HL-60/S4 treated with phorbol 12-myristate 13-acetate at 8.2 ng/mL for 4 days and 3 days (cell line): ENCODE measurements around the gene ALS2CL.

Experiments
- in situ Hi-C: fragments of 300-500 bp; cut with MboI; formaldehyde crosslinking; loops from 2 replicates; pipeline ENCODE4 v1.15.0; 2022; ENCODE audit warnings: low sequenced_read_pairs

ALS2CL gene

DNA sequence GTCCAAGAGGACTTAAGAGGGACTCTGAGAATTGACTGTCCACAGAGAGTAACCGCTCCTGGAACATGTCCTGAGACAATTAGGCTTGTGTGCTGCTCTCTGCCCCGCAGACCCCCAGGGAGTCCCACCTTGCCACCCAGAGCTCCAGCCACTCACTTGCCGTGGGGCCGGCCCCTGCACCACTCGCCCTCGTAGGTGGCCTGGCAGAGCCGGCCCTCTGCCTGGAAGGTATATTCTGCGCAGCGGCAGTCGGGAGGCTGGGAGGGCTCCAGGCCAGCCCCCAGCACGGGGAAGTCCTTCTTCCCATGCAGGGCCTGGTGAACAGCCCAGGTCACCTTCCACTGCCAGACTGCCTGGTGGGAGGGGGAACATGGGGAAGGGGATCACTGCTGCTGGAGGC is 10.5 kb downstream of the ALS2CL start:
- in situ Hi-C loops = no loop called here

DNA sequence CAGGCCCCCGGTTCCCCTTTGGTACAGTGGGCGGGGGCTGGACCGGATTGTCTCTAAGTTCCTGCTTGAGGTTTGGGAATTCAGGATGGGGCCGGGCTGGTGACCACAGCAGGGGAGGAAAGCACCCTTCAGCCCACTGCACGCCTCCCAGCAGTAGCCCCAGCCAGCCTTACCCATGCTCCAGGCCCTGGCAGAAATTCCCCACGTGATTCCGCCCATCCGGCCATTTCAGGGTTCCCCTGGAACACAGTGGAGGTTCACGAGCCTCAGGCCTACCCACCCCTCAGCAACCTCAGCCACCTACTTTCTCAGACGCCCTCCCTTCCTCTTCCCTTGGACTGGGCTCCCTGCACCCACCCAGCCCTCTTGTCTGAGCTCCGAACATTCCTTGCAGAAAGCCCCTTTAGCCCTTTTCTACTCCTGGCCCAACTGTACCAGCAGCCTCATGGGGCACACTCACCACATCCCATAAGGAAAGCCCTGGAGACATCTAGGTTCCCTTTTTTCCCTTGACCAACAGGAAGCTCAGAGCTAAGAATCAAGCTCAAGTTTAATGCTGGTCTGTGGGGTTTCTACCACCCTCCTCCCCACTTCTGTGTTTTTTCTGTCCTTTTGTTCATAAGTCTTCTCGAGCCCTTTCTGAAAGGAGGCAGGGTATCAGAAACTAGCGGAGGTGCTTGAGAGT is 11.5 kb downstream of the ALS2CL start:
- in situ Hi-C loops = no loop called here

DNA sequence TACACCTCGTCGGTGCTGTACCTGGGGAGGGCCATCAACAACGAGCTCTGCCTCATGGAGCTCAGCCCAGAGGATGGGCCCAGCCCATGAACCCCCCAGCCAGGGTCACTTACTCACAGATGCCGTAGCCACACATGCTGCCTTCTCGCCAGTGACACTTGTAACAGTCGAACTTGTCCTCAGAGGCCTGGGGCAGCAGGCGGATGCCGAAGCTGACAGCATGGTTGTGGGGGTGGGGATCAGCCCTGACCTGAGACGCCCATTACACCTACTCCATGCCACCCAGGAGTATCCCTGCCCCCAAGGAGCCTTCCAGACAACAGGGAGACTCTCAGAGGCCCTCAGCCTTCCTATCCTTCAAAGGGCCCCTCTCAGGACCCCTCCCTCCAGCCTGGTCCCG is 12.1 kb downstream of the ALS2CL start:
- in situ Hi-C loops = no loop called here

DNA sequence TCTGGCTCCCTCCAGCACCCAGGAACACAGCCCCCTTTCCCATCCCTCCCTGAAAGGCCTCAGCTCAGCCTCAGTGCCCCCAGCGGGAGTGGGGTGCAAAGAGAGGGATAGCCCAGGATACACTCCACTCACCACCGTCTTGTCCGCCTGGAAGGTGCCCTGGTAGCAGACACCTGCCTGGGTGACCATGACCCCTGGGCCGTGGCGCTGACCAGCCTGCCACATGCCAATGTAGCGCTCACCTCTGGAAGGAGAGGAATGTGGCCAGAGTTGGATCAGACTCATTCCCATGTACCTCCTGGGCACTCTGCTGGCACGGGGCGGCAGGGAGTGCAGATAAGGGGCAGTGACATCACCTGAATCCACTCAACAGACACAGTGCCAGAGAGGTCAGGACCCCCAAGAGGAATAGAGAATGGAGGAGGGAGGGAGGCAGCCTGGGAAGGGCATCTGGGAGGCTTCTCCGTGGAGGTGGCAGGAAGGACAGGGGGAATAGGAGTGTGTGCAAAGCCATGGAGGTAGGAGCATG is 13.1 kb downstream of the ALS2CL start:
- in situ Hi-C loops = no loop called here

DNA sequence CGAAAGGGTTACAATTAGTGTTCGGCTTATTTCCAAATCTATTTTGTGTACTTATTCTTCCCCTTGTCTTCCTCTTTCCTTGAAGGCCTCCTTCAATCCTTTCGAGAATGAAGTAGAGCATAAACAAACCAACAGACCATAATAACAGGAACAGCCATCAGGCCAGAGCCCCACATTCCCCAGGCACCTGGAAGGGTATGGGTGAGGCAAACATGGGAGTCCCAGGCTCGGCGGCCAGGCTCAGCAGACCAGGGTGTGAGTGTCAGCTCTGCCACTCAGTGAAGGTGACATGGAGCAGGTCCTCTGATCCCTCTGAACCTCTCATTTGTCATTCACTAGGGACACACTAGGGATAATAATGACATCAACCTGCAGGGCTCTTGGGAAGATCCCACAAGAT is 13.8 kb downstream of the ALS2CL start:
- in situ Hi-C loops = no loop called here

- in situ Hi-C loops = no loop called here
These were observed 15.2 kb downstream of the ALS2CL start for GRCh38 chr3:46678280-46678679.

DNA sequence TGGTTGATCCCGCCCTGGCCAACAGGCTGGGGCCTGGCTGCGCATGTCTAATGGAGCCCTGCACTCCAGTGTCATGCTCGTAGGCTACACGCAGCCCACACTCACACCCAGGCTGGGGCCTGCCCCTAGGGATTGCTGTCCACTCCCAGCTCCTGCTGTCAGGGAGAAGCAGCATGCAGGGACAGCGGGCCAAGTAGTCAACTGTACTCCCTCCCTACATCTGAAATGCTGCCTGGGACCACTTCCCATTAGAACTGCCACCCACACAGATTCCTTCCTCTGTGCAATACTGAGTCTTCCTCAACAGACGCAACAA is 16.1 kb downstream of the ALS2CL start:
- in situ Hi-C loops = no loop called here

- in situ Hi-C loops = no loop called here
These were observed 16.7 kb downstream of the ALS2CL start for GRCh38 chr3:46676601-46677410.

- in situ Hi-C loops = no loop called here
These were observed 17.5 kb downstream of the ALS2CL start for GRCh38 chr3:46675843-46676567.

DNA sequence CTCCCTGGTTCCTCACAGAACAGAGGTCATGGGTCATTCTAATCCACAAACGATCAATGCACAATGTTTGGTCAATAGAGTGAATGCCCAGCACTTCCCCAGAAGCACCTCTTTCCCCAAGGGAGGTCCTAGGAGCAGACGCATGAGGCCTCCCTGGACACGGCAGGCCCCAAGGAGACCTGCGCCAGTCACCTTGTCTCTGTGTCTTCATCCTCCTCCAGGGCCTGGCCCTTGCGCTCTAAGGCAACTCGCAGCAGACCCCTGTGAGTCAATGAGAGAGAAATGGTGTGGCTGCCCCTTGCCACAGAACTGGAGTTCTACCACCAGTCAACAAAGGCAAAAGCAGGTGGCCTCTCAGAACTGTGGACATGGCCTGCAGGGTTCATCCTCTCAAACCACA is 18.1 kb downstream of the ALS2CL start:
- in situ Hi-C loops = no loop called here

DNA sequence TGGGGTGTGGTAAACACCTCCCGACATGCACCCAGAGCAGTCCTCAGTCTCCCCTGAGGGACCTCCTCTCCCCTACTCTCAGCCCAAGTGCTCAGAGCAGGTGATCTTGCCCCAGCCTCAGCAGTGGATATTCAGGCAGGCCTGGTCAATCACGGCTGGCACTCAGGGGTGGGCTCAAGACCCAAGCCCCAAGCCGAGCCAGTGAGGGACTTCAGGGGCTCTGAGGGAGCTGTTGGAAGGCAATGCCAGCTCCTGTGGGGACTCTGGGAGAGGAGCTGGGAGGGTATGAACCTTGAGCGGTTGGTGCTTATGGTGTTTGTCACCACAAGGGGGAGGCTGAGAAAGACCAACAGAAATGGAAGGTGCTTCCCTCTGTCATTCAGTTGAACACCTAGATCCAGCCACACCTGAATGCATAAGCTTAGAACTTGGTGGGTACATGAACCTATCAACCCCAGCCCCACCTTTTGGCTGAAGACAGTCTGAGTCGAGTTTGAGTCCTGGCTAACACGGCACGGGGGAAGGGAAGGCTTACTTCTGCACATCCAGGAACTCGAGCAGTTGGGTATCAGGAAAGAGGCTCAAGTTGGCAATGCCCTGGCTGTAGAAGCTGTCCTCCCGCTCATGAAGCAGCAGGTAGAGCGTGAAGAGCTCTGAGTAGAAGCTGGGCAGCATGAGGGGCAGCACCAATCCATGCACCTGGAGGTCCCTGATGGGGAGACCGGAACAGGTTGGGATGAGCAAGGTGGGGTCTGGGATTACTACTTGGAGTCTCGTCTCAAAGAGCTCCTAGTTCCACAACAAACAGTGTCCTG is 19.2 kb downstream of the ALS2CL start:
- in situ Hi-C loops = no loop called here

DNA sequence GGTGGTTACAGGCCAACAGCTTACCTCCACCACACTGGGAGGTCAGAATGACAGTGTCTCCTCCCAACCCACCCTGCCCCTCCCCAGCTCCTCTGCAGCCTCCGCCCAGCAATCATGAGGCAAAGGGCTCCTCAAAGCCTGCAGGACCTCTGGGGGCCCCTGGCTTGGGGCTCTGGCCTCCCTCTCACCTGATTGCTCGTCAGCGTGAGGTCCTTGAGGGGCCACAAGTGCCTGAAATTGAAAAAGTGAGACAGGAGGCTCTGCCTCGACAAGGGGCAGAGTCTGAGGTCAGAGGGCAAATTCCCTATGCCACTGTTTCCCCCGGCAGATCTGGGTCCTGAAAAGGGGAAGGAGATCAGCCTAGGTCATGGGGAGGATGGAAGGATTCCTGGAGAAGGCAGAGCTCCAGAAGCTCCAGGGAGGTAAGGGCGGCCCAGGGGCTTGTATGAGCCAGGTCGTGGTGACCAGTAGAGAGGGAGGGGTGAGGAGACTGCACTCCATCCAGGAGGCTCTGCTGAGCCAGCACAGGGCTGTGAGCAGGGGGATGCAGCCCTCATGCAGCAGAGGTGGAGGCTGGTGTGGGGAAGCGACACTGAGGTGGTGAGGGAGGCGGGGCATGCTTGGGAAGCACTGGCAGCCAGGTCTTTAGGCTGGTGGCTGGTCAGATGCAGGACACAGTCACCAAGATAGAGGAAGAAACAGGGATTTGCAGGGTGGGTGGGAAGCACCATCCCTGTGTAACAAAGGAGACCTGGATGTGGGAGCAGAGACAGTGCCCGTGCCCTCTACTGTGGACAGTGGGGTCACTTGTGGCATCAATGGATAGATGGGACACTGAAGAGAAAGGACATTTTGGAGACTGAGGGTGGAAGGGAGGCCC is 20.1 kb downstream of the ALS2CL start:
- in situ Hi-C loops = no loop called here

DNA sequence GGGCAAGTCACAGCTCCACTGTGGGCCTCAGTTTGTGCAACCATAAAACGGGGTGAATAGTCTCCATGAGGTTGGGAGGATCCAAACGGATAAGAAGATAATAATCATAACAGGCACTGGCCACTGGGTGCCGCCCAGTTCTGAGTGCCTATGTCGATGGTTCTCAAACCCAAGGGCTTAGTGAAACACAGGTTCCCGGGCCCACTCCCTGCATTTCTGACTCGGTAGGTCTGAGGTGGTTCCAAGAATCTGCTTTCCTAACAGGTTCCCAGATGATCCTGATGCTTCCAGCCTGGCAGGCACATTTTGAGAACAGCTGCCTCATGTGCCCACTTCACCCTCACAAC is 21.2 kb downstream of the ALS2CL start:
- in situ Hi-C loops = no loop called here

GRCh38 chr3:46671541-46672348 is 21.7 kb downstream of the ALS2CL start:
- in situ Hi-C loops = no loop called here

- in situ Hi-C loops = no loop called here
These were observed 22.5 kb downstream of the ALS2CL start for GRCh38 chr3:46670891-46671427.

DNA sequence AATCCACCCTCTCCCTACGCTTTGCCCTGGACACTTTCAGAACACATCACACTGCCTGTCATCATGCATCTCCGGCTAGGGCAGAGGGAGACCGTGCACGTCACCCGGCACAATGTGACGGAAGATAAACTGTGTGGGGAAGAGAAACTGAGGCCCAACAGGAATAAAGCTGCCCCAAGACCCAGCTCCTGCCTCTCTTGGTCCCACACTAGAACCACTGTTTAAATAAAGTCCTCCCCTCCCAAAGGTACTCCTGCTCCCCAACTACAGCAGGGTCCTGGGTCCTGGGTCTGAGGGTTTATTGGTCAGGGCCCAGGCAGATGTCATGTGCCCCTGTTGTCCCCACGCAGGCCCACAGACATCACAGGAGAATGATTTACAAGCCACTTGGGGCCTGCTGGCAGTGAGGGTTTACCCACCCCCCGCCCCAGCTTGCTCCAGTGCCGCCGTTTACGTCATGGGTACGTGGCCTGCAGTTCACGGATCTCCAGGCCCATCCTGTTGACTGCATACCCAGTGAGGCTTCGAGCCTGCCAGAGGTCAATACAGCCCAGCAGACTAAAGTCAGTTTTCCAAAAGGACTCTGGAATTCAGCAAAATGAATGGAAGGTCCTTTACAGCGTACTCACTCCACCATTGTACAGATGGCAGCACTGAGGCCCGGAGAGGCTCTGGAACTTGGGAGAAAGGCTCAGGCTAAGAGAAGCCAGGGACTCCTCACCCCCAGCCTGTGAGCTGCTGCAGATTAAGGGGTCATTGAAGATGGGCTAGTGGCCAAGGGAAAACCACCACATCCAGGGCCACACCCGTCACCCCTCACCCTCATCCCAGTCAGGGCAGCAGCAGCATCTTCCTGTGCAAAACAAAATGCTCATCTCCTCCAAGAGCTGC is 23.2 kb downstream of the ALS2CL start:
- in situ Hi-C loops = no loop called here

DNA sequence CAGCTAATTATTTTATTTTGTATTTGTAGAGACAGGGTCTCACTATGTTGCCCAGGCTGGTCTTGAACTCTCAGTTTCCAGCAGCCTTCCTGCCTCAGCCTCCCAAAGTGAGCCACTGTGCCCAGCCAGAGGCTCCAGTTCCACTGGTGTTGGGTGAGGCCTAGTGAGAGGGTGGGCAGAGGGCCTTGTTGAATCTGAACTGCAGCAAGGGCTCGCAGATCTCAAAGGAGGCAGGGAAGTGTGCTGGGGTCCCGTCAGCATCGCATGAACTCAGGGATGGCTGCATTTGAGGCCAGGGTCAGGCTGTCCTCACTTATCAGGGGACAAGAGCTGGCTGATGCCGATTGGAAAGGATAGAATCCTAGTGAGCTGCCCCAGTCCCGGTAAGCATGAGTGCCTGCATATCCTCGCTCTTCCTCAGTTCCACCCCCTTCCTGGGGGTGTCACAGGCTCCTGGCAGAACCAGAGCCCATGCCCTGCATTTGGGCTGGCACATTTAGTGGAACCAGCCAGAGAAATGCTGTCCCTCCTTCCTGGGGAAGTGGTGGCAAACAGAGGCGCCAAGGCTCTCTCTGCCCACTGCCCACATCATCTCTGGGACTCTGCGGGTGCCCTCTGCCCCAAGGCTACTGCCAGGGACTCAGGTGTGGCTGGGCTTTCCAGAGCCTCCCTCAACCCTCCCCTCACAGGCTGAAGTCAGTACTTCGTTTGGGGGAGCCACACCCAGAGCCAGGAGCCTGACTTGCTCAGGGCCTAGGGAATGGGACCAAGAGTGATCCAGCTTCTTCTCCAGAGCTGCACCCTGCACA is 24.1 kb downstream of the ALS2CL start:
- in situ Hi-C loops = no loop called here
